Ascending aorta (tissue), 2 donors: Measurements from ENCODE around the gene PHF12. TPM values are rescaled to one million over a fixed set of nuclear protein-coding genes. Genes with fewer than 3 reads are reported as not detected.

Source experiments
- DNase-seq, 2 donors: peaks; one replicate each; pipeline ENCODE4 v3.0.0-alpha.2; 2019; ENCODE audit warnings: low spot score in 2 of 2
- H3K27ac ChIP-seq, 2 donors: fragments of 200-600 bp; sonication (generic); one replicate each; pipeline ENCODE4 v1.5.1; 2016 to 2017; ENCODE audit warnings: mild to moderate bottlenecking in 1 of 2
- H3K27me3 ChIP-seq: fragments of 200-600 bp; sonication (generic); one replicate; pipeline ENCODE4 v1.5.1; 2017
- H3K36me3 ChIP-seq, 2 donors: fragments of 200-600 bp; sonication (generic); one replicate each; pipeline ENCODE4 v1.5.1; 2016
- H3K4me1 ChIP-seq, 2 donors: fragments of 200-600 bp; sonication (generic); one replicate each; pipeline ENCODE4 v1.5.1; 2016 to 2017; ENCODE audit warnings: mild to moderate bottlenecking in 1 of 2
- H3K4me3 ChIP-seq, 2 donors: fragments of 200-600 bp; sonication (generic); one replicate each; pipeline ENCODE4 v1.5.1; 2016 to 2017; ENCODE audit warnings: mild to moderate bottlenecking in 1 of 2
- H3K9me3 ChIP-seq, 2 donors: fragments of 200-600 bp; sonication (generic); one replicate each; pipeline ENCODE4 v1.5.1; 2016
- intact Hi-C: fragments of 100-400 bp; cut with DNase I; formaldehyde crosslinking; loops from one replicate; pipeline ENCODE4 v1.15.1; 2023
- total RNA-seq: library from RNA; depleted of rRNA; stranded (reverse); fragments of >200 nt; gene quantifications from one replicate; pipeline ENCODE4 v1.1.0, GENCODE V29; 2016
- TF ChIP-seq, protein P1 (sequence below), 3 experiments: fragments of 200-600 bp in 2 of 3; fragments of 450-650 bp in 1 of 3; sonication (generic) in 2 of 3; IDR thresholded peaks; one replicate each; pipeline ENCODE4 v1.5.1; 2016 to 2019; ENCODE audit warnings: antibody characterized with exemption in 3 of 3, mild to moderate bottlenecking in 1 of 3, moderate library complexity in 1 of 3

PHF12 gene
- total RNA-seq, 1 donor from 2014 or later = 35.0 TPM

GRCh38 chr17:28875848-28876550 lies 75.3 kb downstream of the PHF12 start:
- no peak for DNase-seq
- no peak overlapping the region for H3K27ac ChIP-seq
- no peak overlapping the region for H3K4me3 ChIP-seq
- TF ChIP-seq, protein P1, sequence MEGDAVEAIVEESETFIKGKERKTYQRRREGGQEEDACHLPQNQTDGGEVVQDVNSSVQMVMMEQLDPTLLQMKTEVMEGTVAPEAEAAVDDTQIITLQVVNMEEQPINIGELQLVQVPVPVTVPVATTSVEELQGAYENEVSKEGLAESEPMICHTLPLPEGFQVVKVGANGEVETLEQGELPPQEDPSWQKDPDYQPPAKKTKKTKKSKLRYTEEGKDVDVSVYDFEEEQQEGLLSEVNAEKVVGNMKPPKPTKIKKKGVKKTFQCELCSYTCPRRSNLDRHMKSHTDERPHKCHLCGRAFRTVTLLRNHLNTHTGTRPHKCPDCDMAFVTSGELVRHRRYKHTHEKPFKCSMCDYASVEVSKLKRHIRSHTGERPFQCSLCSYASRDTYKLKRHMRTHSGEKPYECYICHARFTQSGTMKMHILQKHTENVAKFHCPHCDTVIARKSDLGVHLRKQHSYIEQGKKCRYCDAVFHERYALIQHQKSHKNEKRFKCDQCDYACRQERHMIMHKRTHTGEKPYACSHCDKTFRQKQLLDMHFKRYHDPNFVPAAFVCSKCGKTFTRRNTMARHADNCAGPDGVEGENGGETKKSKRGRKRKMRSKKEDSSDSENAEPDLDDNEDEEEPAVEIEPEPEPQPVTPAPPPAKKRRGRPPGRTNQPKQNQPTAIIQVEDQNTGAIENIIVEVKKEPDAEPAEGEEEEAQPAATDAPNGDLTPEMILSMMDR (IDR thresholded peaks at IDR 0.05) = no peak
- peaks cover 23 to 34% of the 10 kb centered on the region in 2 donors for H3K36me3 ChIP-seq
- no peaks in the 10 kb centered on the region for H3K4me1 ChIP-seq
- H3K27me3 ChIP-seq = no peaks in the 10 kb centered on the region
- H3K9me3 ChIP-seq = no peaks in the 10 kb centered on the region
- intact Hi-C loops = no loop called here

DNA sequence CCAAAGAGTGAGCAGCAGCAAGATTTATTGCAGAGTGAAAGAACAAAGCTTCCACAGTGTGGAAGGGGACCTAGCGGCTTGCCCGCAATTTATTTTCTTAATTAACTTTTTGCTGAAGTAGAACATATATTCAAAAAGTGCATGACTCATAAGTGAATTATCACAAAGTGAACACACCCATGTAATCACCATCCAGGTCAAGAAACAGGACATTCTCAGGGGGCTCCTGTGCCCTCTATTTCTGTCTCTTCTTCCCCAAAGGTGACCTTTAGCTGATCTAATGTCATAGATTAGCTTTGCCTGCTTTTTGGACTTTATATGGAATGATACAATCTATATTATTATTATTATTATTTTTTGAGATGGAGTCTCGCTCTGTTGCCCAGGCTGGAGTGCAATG lies 76.6 kb downstream of the PHF12 start:
- Histone ChIP-seq H3K4me1 (no peaks in the 10 kb centered on the region), H3K9me3 (no peaks in the 10 kb centered on the region), H3K36me3 (peaks cover 10 to 21% of the 10 kb centered on the region in 2 donors), H3K27ac (no peak overlapping the region), H3K27me3 (no peaks in the 10 kb centered on the region), H3K4me3 (no peak overlapping the region)
- TF ChIP-seq, protein P1 (IDR thresholded peaks at IDR 0.05) = no peak
- intact Hi-C loops = no loop called here
- no peak for DNase-seq

DNA sequence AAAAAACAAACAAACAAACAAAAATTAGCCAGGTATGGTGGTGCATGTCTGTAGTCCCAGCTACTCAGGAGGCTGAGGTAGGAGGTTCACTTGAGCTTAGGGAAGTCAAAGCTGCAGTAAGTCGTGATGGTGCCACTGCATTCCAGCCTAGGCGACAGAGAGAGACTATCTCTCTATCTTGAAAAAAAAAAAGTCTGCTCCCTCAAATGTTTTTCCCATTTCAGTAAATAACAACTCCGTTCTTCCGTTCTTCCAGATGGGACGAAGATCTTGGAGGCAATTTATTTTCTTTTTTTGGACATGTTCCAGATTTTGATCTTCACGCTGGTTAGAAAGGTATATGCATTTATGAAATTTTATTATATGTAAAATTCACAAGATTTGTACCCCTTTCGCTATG lies 77.5 kb downstream of the PHF12 start:
- H3K27me3 ChIP-seq = no peaks in the 10 kb centered on the region
- no peak for DNase-seq
- H3K4me1 ChIP-seq = no peaks in the 10 kb centered on the region
- H3K4me3 ChIP-seq = no peak overlapping the region
- TF ChIP-seq, protein P1 (IDR thresholded peaks at IDR 0.05) = no peak
- peaks cover 1 to 12% of the 10 kb centered on the region in 2 donors for H3K36me3 ChIP-seq
- no peaks in the 10 kb centered on the region for H3K9me3 ChIP-seq
- H3K27ac ChIP-seq = no peak overlapping the region
- intact Hi-C loops = no loop called here

GRCh38 chr17:28871056-28871579 lies 80.2 kb downstream of the PHF12 start:
- H3K36me3 ChIP-seq = no peaks in the 10 kb centered on the region
- H3K9me3 ChIP-seq = no peaks in the 10 kb centered on the region
- no peak overlapping the region for H3K27ac ChIP-seq
- intact Hi-C loops = loop anchor here (1.0 kb wide), 1 partner anchor 36 kb away; no protein-coding TSS in a partner anchor
- H3K27me3 ChIP-seq = no peaks in the 10 kb centered on the region
- H3K4me1 ChIP-seq = no peaks in the 10 kb centered on the region
- no peak overlapping the region for H3K4me3 ChIP-seq
- DNase-seq = no peak
- TF ChIP-seq, protein P1 (IDR thresholded peaks at IDR 0.05) = no peak

- no peak overlapping the region for H3K27ac ChIP-seq
- TF ChIP-seq, protein P1 (IDR thresholded peaks at IDR 0.05) = no peak
- intact Hi-C loops = no loop called here
Observed at GRCh38 chr17:28867276-28867675, 84.0 kb downstream of the PHF12 start.

More at GRCh38 chr17:28867276-28867675, 84.0 kb downstream of the PHF12 start:
- no peaks in the 10 kb centered on the region for H3K4me1 ChIP-seq
- H3K27me3 ChIP-seq = no peaks in the 10 kb centered on the region
- no peaks in the 10 kb centered on the region for H3K9me3 ChIP-seq
- peaks cover 0 to 3% of the 10 kb centered on the region in 2 donors for H3K36me3 ChIP-seq
- no peak for DNase-seq
- no peak overlapping the region for H3K4me3 ChIP-seq
